Adrenal gland (tissue), 5 donors: ENCODE measurements around the gene EMC1.

ENCODE experiments used
- POLR2A ChIP-seq, 2 donors: fragments of 450-650 bp; IDR thresholded peaks; one replicate each; pipeline ENCODE4 v1.6.1; 2017; ENCODE audit warnings: antibody characterized with exemption in 2 of 2, mild to moderate bottlenecking in 2 of 2, moderate library complexity in 1 of 2
- TF ChIP-seq, protein P1 (sequence below), 6 experiments: fragments of 450-650 bp in 4 of 6; fragments of 200-600 bp in 2 of 6; sonication (generic) in 1 of 6; IDR thresholded peaks; 1 replicate in 5 of 6; 2 replicates in 1 of 6; pipeline versions ENCODE4 v1.5.1 to v1.8.0; 2016 to 2021; ENCODE audit warnings: antibody characterized with exemption in 6 of 6, mild to moderate bottlenecking in 2 of 6, moderate library complexity in 1 of 6
- donor health status: DM: no; HTN: no; CAD: no.

DNA sequence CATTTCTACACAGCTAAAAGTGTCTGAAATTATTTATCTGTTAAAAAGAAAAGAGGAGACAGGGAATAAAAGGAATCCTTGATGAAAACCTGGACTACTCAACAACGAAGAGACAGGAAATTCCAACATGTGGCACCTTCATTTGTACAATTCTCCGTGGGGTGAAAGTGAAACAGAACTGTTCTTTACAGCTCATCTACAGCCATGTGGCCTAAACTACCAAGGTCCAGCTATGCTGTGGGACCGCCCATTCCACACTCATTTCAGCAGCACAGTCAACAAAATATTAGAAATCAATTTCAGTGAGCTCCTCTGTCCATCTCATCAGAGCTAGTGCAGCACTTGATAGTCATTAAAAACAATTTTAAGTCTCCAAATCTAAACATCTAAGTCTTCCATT, 85.3 kb downstream of the EMC1 start:
- TF ChIP-seq, protein P1, sequence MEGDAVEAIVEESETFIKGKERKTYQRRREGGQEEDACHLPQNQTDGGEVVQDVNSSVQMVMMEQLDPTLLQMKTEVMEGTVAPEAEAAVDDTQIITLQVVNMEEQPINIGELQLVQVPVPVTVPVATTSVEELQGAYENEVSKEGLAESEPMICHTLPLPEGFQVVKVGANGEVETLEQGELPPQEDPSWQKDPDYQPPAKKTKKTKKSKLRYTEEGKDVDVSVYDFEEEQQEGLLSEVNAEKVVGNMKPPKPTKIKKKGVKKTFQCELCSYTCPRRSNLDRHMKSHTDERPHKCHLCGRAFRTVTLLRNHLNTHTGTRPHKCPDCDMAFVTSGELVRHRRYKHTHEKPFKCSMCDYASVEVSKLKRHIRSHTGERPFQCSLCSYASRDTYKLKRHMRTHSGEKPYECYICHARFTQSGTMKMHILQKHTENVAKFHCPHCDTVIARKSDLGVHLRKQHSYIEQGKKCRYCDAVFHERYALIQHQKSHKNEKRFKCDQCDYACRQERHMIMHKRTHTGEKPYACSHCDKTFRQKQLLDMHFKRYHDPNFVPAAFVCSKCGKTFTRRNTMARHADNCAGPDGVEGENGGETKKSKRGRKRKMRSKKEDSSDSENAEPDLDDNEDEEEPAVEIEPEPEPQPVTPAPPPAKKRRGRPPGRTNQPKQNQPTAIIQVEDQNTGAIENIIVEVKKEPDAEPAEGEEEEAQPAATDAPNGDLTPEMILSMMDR (IDR thresholded peaks at IDR 0.05), result no peak
- TF ChIP-seq POLR2A (IDR thresholded peaks at IDR 0.05), result no peak
